H9 (cell line): ENCODE results near the gene MFGE8. TPM values are rescaled to one million over a fixed set of nuclear protein-coding genes. Genes with fewer than 3 reads are reported as not detected.
A peak's percentile ranks its signal among the peaks of the same experiment; 100 is the strongest.

Experiments
- DNase-seq: peaks from one replicate; pipeline ENCODE4 v3.0.0-alpha.2; 2017
- H2AFZ ChIP-seq: one replicate; pipeline ENCODE4 v1.6.1; 2013; ENCODE audit warnings: mild to moderate bottlenecking, low read length, control low read depth, moderate library complexity
- H2AK5ac ChIP-seq: 2 replicates; pipeline ENCODE4 v1.6.1; 2013; ENCODE audit warnings: low read length, control low read depth, mixed read lengths; ENCODE audit not compliant: insufficient read length
- H2BK120ac ChIP-seq: one replicate; pipeline ENCODE4 v1.6.1; 2013; ENCODE audit warnings: low read depth, mild to moderate bottlenecking, low read length, control low read depth, inconsistent platforms; ENCODE audit not compliant: poor library complexity, severe bottlenecking
- H2BK12ac ChIP-seq: 2 replicates; pipeline ENCODE4 v1.6.1; 2013; ENCODE audit warnings: low read length, control low read depth, mixed read lengths, low read depth; ENCODE audit not compliant: insufficient read length
- H2BK15ac ChIP-seq: 2 replicates; pipeline ENCODE4 v1.6.1; 2013; ENCODE audit warnings: low read depth, low read length, control low read depth
- H2BK20ac ChIP-seq: one replicate; pipeline ENCODE4 v1.6.1; 2013; ENCODE audit warnings: low read depth, mild to moderate bottlenecking, low read length, control low read depth, inconsistent platforms; ENCODE audit not compliant: poor library complexity, severe bottlenecking
- H2BK5ac ChIP-seq: 2 replicates; pipeline ENCODE4 v1.6.1; 2013; ENCODE audit warnings: low read length, control low read depth, mixed read lengths; ENCODE audit not compliant: insufficient read length
- H3K14ac ChIP-seq: 2 replicates; pipeline ENCODE4 v1.6.1; 2013; ENCODE audit warnings: low read length, control low read depth; ENCODE audit not compliant: insufficient read depth
- H3K18ac ChIP-seq: 2 replicates; pipeline ENCODE4 v1.6.1; 2013; ENCODE audit warnings: low read depth, mild to moderate bottlenecking, mixed read lengths, low read length, control low read depth; ENCODE audit not compliant: insufficient read length
- H3K23ac ChIP-seq: 2 replicates; pipeline ENCODE4 v1.6.1; 2013; ENCODE audit warnings: low read length, control low read depth, mixed read lengths, low read depth; ENCODE audit not compliant: insufficient read length
- H3K23me2 ChIP-seq: 2 replicates; pipeline ENCODE4 v1.6.1; 2013; ENCODE audit warnings: low read depth, mild to moderate bottlenecking, mixed read lengths, low read length, control low read depth; ENCODE audit not compliant: insufficient read length, poor library complexity, severe bottlenecking
- H3K27ac ChIP-seq: 2 replicates; pipeline ENCODE4 v1.5.1; 2013; ENCODE audit warnings: low read length, control low read depth, mixed read lengths, low read depth; ENCODE audit not compliant: insufficient read length
- H3K27me3 ChIP-seq: 2 replicates; pipeline ENCODE4 v1.6.1; 2013; ENCODE audit warnings: low read length, control low read depth, inconsistent platforms; ENCODE audit not compliant: insufficient read depth
- H3K4ac ChIP-seq: 2 replicates; pipeline ENCODE4 v1.6.1; 2013; ENCODE audit warnings: low read depth, mild to moderate bottlenecking, control low read depth, inconsistent platforms, low read length, moderate library complexity
- H3K4me1 ChIP-seq: 2 replicates; pipeline ENCODE4 v1.6.1; 2013; ENCODE audit warnings: low read length, control low read depth, inconsistent platforms; ENCODE audit not compliant: insufficient read depth
- H3K4me2 ChIP-seq: 2 replicates; pipeline ENCODE4 v1.6.1; 2013; ENCODE audit warnings: low read length, control low read depth, mixed read lengths; ENCODE audit not compliant: insufficient read length, insufficient read depth
- H3K56ac ChIP-seq: 2 replicates; pipeline ENCODE4 v1.6.1; 2013; ENCODE audit warnings: low read depth, mild to moderate bottlenecking, mixed read lengths, low read length, control low read depth; ENCODE audit not compliant: insufficient read length
- H3K79me1 ChIP-seq: 2 replicates; pipeline ENCODE4 v1.6.1; 2013; ENCODE audit warnings: low read depth, mild to moderate bottlenecking, moderate library complexity, low read length, control low read depth, inconsistent platforms; ENCODE audit not compliant: insufficient read depth, poor library complexity, severe bottlenecking
- H3K79me2 ChIP-seq: 2 replicates; pipeline ENCODE4 v1.6.1; 2013; ENCODE audit warnings: low read length, control low read depth, inconsistent platforms; ENCODE audit not compliant: insufficient read depth
- H3K9ac ChIP-seq: 2 replicates; pipeline ENCODE4 v1.6.1; 2013; ENCODE audit warnings: low read length, control low read depth, mixed read lengths; ENCODE audit not compliant: insufficient read length; ENCODE audit errors: extremely low read depth
- H3K9me3 ChIP-seq: one replicate; pipeline ENCODE4 v1.6.1; 2013; ENCODE audit warnings: low read depth, low read length, inconsistent platforms; ENCODE audit not compliant: control insufficient read depth
- H3T11ph ChIP-seq: one replicate; pipeline ENCODE4 v1.6.1; 2013; ENCODE audit warnings: mild to moderate bottlenecking, low read length, control low read depth, inconsistent platforms
- H4K20me1 ChIP-seq: one replicate; pipeline ENCODE4 v1.6.1; 2013; ENCODE audit not compliant: control insufficient read depth, insufficient read length, insufficient read depth
- H4K5ac ChIP-seq: 2 replicates; pipeline ENCODE4 v1.6.1; 2013; ENCODE audit warnings: low read depth, mild to moderate bottlenecking, mixed read lengths, low read length, control low read depth; ENCODE audit not compliant: insufficient read length
- H4K8ac ChIP-seq: replicated peaks from 2 replicates; pipeline ENCODE4 v1.6.1; 2013; ENCODE audit warnings: low read length, control low read depth, mixed read lengths, low read depth; ENCODE audit not compliant: insufficient read length
- H4K91ac ChIP-seq: 2 replicates; pipeline ENCODE4 v1.6.1; 2013; ENCODE audit warnings: low read depth, mild to moderate bottlenecking, moderate library complexity, mixed read lengths, low read length, control low read depth; ENCODE audit not compliant: insufficient read length
- H3K27ac Mint-ChIP-seq, 3 experiments: 2 replicates in 2 of 3; 3 replicates in 1 of 3; pipeline ENCODE4 v1.8.0; 2020 to 2021; ENCODE audit warnings: mixed read lengths in 3 of 3, mild to moderate bottlenecking in 1 of 3, moderate library complexity in 1 of 3
- H3K27me3 Mint-ChIP-seq: 2 replicates; pipeline ENCODE4 v1.8.0; 2021; ENCODE audit warnings: low read depth, mild to moderate bottlenecking, moderate library complexity, mixed read lengths
- H3K36me3 Mint-ChIP-seq, 3 experiments: 2 replicates in 2 of 3; 3 replicates in 1 of 3; pipeline ENCODE4 v1.8.0; 2020 to 2021; ENCODE audit warnings: low read depth in 3 of 3, mixed read lengths in 3 of 3; ENCODE audit not compliant: insufficient read depth in 1 of 3
- H3K4me1 Mint-ChIP-seq, 2 experiments: 2 replicates each; pipeline ENCODE4 v1.8.0; 2020; ENCODE audit warnings: mixed read lengths in 2 of 2
- H3K4me3 Mint-ChIP-seq, 2 experiments: 2 replicates in 1 of 2; 3 replicates in 1 of 2; pipeline ENCODE4 v1.8.0; 2020 to 2021; ENCODE audit warnings: mild to moderate bottlenecking in 2 of 2, mixed read lengths in 2 of 2, moderate library complexity in 1 of 2
- H3K9me3 Mint-ChIP-seq, 2 experiments: 2 replicates in 1 of 2; 3 replicates in 1 of 2; pipeline ENCODE4 v1.8.0; 2020; ENCODE audit warnings: mild to moderate bottlenecking in 2 of 2, mixed read lengths in 2 of 2, moderate library complexity in 1 of 2
- CTCF ChIP-seq: fragments of 200-600 bp; sonication (generic); conservative IDR thresholded peaks from 3 replicates; pipeline ENCODE4 v1.8.0; 2021; ENCODE audit warnings: antibody characterized with exemption, mild to moderate bottlenecking
- WGBS: extraction: QIAGEN DNeasy Blood & Tissue Kit; methylation state at CpG from one replicate; pipeline ENCODE4 v1.1.7; 2013; ENCODE audit warnings: missing lambda C conversion rate, low lambda C conversion rate, mixed read lengths; ENCODE audit not compliant: insufficient read length; ENCODE audit errors: extremely low coverage; 5-methylcytosine and 5-hydroxymethylcytosine counted together
- total RNA-seq: library from RNA; stranded (reverse); gene quantifications from 2 replicates; pipeline ENCODE4 v1.2.1, GENCODE V29; 2021

Gene MFGE8
- total RNA-seq, 1 experiment from 2014 or later: 653 TPM

GRCh38 chr15:88911766-88912118 lies 1.4 kb downstream of the MFGE8 start:
- Mint-ChIP-seq H3K27me3 (no peaks in the 10 kb centered on the region; the same call in 1 of the 2 replicates), H3K4me1 (peaks cover 45 to 60% of the 10 kb centered on the region in 2 experiments), H3K4me3 (peak overlapping the region; percentile 82 to 98), H3K27ac (peak overlapping the region; percentile 96 to 97 (median 97); a peak in 6 of 7 replicates), H3K36me3 (peaks cover 49 to 58% (median 53%) of the 10 kb centered on the region in 3 experiments), H3K9me3 (peaks cover 0 to 2% of the 10 kb centered on the region in 2 experiments; a peak in 4 of 5 replicates)
- no peak overlapping the region for H3K4ac ChIP-seq
- H3K56ac ChIP-seq: no peak overlapping the region
- no peaks in the 10 kb centered on the region for H4K20me1 ChIP-seq
- H2BK20ac ChIP-seq: no peak overlapping the region
- H2BK15ac ChIP-seq: no peak overlapping the region
- H3K9ac ChIP-seq: peak overlapping the region; percentile 36
- no peak overlapping the region for H3K23ac ChIP-seq
- H3K9me3 ChIP-seq: no peaks in the 10 kb centered on the region
- no peak overlapping the region for H2BK120ac ChIP-seq
- H3K27ac ChIP-seq: no peak overlapping the region
- peak; percentile 29; the same call in 2 of the 3 replicates for TF ChIP-seq CTCF
- no peak overlapping the region for H2AFZ ChIP-seq
- H3K23me2 ChIP-seq: peaks cover 9% of the 10 kb centered on the region
- peak overlapping the region; percentile 100 for H3K4me2 ChIP-seq
- H4K91ac ChIP-seq: no peak overlapping the region
- no peak overlapping the region for H4K5ac ChIP-seq
- H3K14ac ChIP-seq: no peak overlapping the region
- peaks cover 26% of the 10 kb centered on the region for H3K79me1 ChIP-seq
- no peak overlapping the region for H3T11ph ChIP-seq
- peak; percentile 61 for DNase-seq
- WGBS: no CpG with 5 or more reads among the region's 5 CpGs
- H3K18ac ChIP-seq: no peak overlapping the region
- no peak overlapping the region for H2BK12ac ChIP-seq
- peaks cover 8% of the 10 kb centered on the region for H3K4me1 ChIP-seq
- H2AK5ac ChIP-seq: no peak overlapping the region
- no peaks in the 10 kb centered on the region for H3K27me3 ChIP-seq
- no peak overlapping the region for H4K8ac ChIP-seq
- peaks cover 23% of the 10 kb centered on the region; the same call in 1 of the 2 replicates for H3K79me2 ChIP-seq
- peak overlapping the region; percentile 61 for H2BK5ac ChIP-seq
